Panc1 (cell line): ENCODE measurements around the gene WASHC3. TPM values are rescaled to one million over a fixed set of nuclear protein-coding genes. Genes with fewer than 3 reads are reported as not detected.

Experiments
- ATAC-seq: fragments of 200-7000 bp; cut with Tn5 transposase; 2 replicates; pipeline ENCODE4 v1.9.1; 2020; ENCODE audit warnings: mild to moderate bottlenecking, moderate library complexity
- BruUV-seq: library from RNA; stranded (reverse); fragments of 400-500 nt; replicated peaks from 2 replicates; lab custom pipeline; 2021; lab: Mats Ljungman, UMichigan
- CTCF ChIA-PET: fragments of 300-600 bp; sonication (Branson Sonifier 250); formaldehyde crosslinking; loops from one replicate; lab custom pipeline; 2022; ENCODE audit warnings: antibody characterized with exemption; lab: Charles Lee
- POLR2A ChIA-PET: fragments of 300-600 bp; sonication (Branson Sonifier 250); formaldehyde crosslinking; loops from one replicate; lab custom pipeline; 2022; ENCODE audit warnings: antibody characterized with exemption; lab: Charles Lee
- DNase-seq: peaks from one replicate; pipeline ENCODE4 v3.0.0-alpha.2; 2010; ENCODE audit warnings: low read depth, low spot score
- H3K27ac ChIP-seq: 2 replicates; pipeline ENCODE4 v1.5.1; 2011; ENCODE audit warnings: mild to moderate bottlenecking, low read length, inconsistent platforms
- H3K27me3 ChIP-seq: fragments of 200-500 bp; sonication (Bioruptor generic); 2 replicates; pipeline ENCODE4 v1.6.0; 2014; ENCODE audit warnings: low read length, inconsistent platforms; ENCODE audit not compliant: control insufficient read depth, insufficient read depth
- H3K36me3 ChIP-seq: fragments of 200-500 bp; sonication (Bioruptor generic); 2 replicates; pipeline ENCODE4 v1.5.1; 2014; ENCODE audit warnings: inconsistent platforms, mild to moderate bottlenecking, low read length, moderate library complexity; ENCODE audit not compliant: control insufficient read depth, insufficient read depth
- H3K4me1 ChIP-seq: 2 replicates; pipeline ENCODE4 v1.5.1; 2011; ENCODE audit warnings: inconsistent platforms, mild to moderate bottlenecking, low read length, moderate library complexity; ENCODE audit not compliant: control insufficient read depth, insufficient read depth
- H3K4me3 ChIP-seq, 2 experiments: 2 replicates each; pipeline ENCODE4 v1.5.1; 2011 to 2012; ENCODE audit warnings: low read depth in 2 of 2, low read length in 2 of 2, mild to moderate bottlenecking in 2 of 2, inconsistent platforms in 1 of 2, moderate library complexity in 1 of 2
- H3K9me3 ChIP-seq: fragments of 200-500 bp; sonication (Bioruptor generic); 2 replicates; pipeline ENCODE4 v1.5.1; 2014; ENCODE audit warnings: low read depth, mild to moderate bottlenecking, inconsistent platforms, low read length, moderate library complexity; ENCODE audit not compliant: control insufficient read depth, insufficient read depth
- CTCF ChIP-seq: fragments of 450-650 bp; IDR thresholded peaks from 2 replicates; pipeline ENCODE4 v1.5.1; 2017; ENCODE audit warnings: mild to moderate bottlenecking
- POLR2AphosphoS5 ChIP-seq: IDR thresholded peaks from 2 replicates; pipeline ENCODE4 v1.6.1; 2012; ENCODE audit warnings: mild to moderate bottlenecking, low read depth, low read length, moderate library complexity
- REST ChIP-seq, 2 experiments: IDR thresholded peaks; 2 replicates each; pipeline ENCODE4 v1.6.1; 2011 to 2012; ENCODE audit warnings: low read depth in 2 of 2, control low read depth in 1 of 2, low read length in 1 of 2, mild to moderate bottlenecking in 1 of 2, moderate library complexity in 1 of 2; ENCODE audit not compliant: insufficient read depth in 1 of 2
- SIN3A ChIP-seq: IDR thresholded peaks from 2 replicates; pipeline ENCODE4 v1.6.1; 2012; ENCODE audit warnings: low read depth, mild to moderate bottlenecking, low read length, moderate library complexity, borderline replicate concordance; ENCODE audit not compliant: insufficient read depth
- TCF7L2 ChIP-seq: IDR thresholded peaks from 2 replicates; pipeline ENCODE4 v1.6.1; 2011; ENCODE audit warnings: mild to moderate bottlenecking, low read depth, low read length, inconsistent platforms
- in situ Hi-C: cut with HindIII; loops from 2 replicates; pipeline ENCODE4 v1.10.0; 2016; ENCODE audit warnings: low sequenced_read_pairs, low pct_unique_long_range_greater_than_20kb
- intact Hi-C: fragments of 100-400 bp; cut with micrococcal nuclease; formaldehyde crosslinking; loops from one replicate; pipeline ENCODE4 v1.10.0; 2022; ENCODE audit not compliant: unreplicated experiment
- total RNA-seq: library from RNA; stranded (reverse); gene quantifications from one replicate; pipeline ENCODE4 v1.2.1, GENCODE V29; 2021; ENCODE audit not compliant: unreplicated experiment

Gene WASHC3
- total RNA-seq, 1 experiment from 2014 or later = 21.5 TPM

- H3K4me3 ChIP-seq = no peak overlapping the region
- CTCF ChIA-PET = no interaction called here
- no peaks in the 10 kb centered on the region for H3K27me3 ChIP-seq
- H3K4me1 ChIP-seq = no peaks in the 10 kb centered on the region
- ATAC-seq (no peak), DNase-seq (no peak)
- intact Hi-C loops = no loop called here
- no peaks in the 10 kb centered on the region; the same call in 1 of the 2 replicates for H3K36me3 ChIP-seq
- TF ChIP-seq REST (IDR thresholded peaks at IDR 0.05; ENCODE audit: insufficient read depth in 1 of 2, low read depth in 2 of 2, low read length in 1 of 2) (no peak), CTCF (no peak), TCF7L2 (no peak), POLR2AphosphoS5 (no peak), SIN3A (no peak)
- no peaks in the 10 kb centered on the region for H3K9me3 ChIP-seq
- POLR2A ChIA-PET = no interaction called here
- in situ Hi-C loops = no loop called here
- no peak overlapping the region for H3K27ac ChIP-seq
- BruUV-seq = no TSS peak
Measured at GRCh38 chr12:102043928-102044327, 17.9 kb downstream of the WASHC3 start.

- ChIA-PET CTCF (no interaction called here), POLR2A (no interaction called here)
- Histone ChIP-seq H3K9me3 (no peaks in the 10 kb centered on the region), H3K27me3 (no peaks in the 10 kb centered on the region), H3K27ac (no peak overlapping the region), H3K4me3 (no peak overlapping the region), H3K36me3 (no peaks in the 10 kb centered on the region), H3K4me1 (no peaks in the 10 kb centered on the region)
- no peak for DNase-seq
- in situ Hi-C loops = no loop called here
- no peak for ATAC-seq
- no TSS peak for BruUV-seq
- TF ChIP-seq POLR2AphosphoS5 = no peak
- TF ChIP-seq REST (IDR thresholded peaks at IDR 0.05; ENCODE audit: insufficient read depth in 1 of 2, low read depth in 2 of 2, low read length in 1 of 2) = no peak
- no peak for TF ChIP-seq SIN3A
- no peak for TF ChIP-seq CTCF
- no peak for TF ChIP-seq TCF7L2
- intact Hi-C loops = no loop called here
Measured at GRCh38 chr12:102033991-102034745, 27.6 kb downstream of the WASHC3 start.
